Parathyroid adenoma (tissue), 2 donors: ENCODE results near the gene DDX54.

Experiments used
- H2AFZ ChIP-seq: fragments of 300-600 bp; sonication (generic); one replicate; pipeline ENCODE4 v1.7.0; 2017; ENCODE audit warnings: antibody characterized with exemption, mild to moderate bottlenecking
- H3K27ac ChIP-seq: fragments of 300-600 bp; sonication (generic); one replicate; pipeline ENCODE4 v1.7.0; 2017
- H3K27me3 ChIP-seq: fragments of 300-600 bp; sonication (generic); one replicate; pipeline ENCODE4 v1.7.0; 2017; ENCODE audit warnings: low read length; ENCODE audit not compliant: control insufficient read depth, insufficient read depth
- H3K36me3 ChIP-seq: fragments of 300-600 bp; sonication (generic); one replicate; pipeline ENCODE4 v1.7.0; 2017; ENCODE audit warnings: low read length; ENCODE audit not compliant: control insufficient read depth, insufficient read depth
- H3K4me1 ChIP-seq: fragments of 300-600 bp; sonication (generic); one replicate; pipeline ENCODE4 v1.7.0; 2017; ENCODE audit warnings: control low read depth
- H3K4me2 ChIP-seq: fragments of 300-600 bp; sonication (generic); one replicate; pipeline ENCODE4 v1.7.0; 2017; ENCODE audit warnings: low read length
- H3K4me3 ChIP-seq: fragments of 300-600 bp; sonication (generic); one replicate; pipeline ENCODE4 v1.7.0; 2017; ENCODE audit warnings: low read depth, low read length
- H3K79me2 ChIP-seq: fragments of 300-600 bp; sonication (generic); one replicate; pipeline ENCODE4 v1.7.0; 2017; ENCODE audit warnings: control low read depth
- H3K9ac ChIP-seq: fragments of 300-600 bp; sonication (generic); one replicate; pipeline ENCODE4 v1.7.0; 2017; ENCODE audit warnings: mild to moderate bottlenecking
- H3K9me3 ChIP-seq: fragments of 300-600 bp; sonication (generic); one replicate; pipeline ENCODE4 v1.7.0; 2017; ENCODE audit warnings: low read length; ENCODE audit not compliant: control insufficient read depth
- CTCF ChIP-seq: fragments of 300-600 bp; sonication (generic); IDR thresholded peaks from one replicate; pipeline ENCODE4 v1.7.0; 2017; ENCODE audit warnings: antibody characterized with exemption, mild to moderate bottlenecking
- donor health status: primary hyperparathyroidism.

The DDX54 gene

GRCh38 chr12:113134071-113134470 is 51.2 kb downstream of the DDX54 start:
- Histone ChIP-seq H3K9me3 (no peaks in the 10 kb centered on the region), H2AFZ (no peak overlapping the region), H3K36me3 (no peaks in the 10 kb centered on the region), H3K79me2 (peaks cover 50% of the 10 kb centered on the region), H3K4me1 (peaks cover 61% of the 10 kb centered on the region), H3K27me3 (no peaks in the 10 kb centered on the region), H3K4me2 (peak overlapping the region; percentile 83), H3K27ac (peak overlapping the region; percentile 96), H3K4me3 (peak overlapping the region; percentile 86), H3K9ac (peak overlapping the region; percentile 54)
- TF ChIP-seq CTCF = no peak

GRCh38 chr12:113133666-113134065 is 51.6 kb downstream of the DDX54 start:
- no peak for TF ChIP-seq CTCF
- peak overlapping the region; percentile 54 for H3K9ac ChIP-seq

GRCh38 chr12:113133036-113133435 is 52.2 kb downstream of the DDX54 start:
- Histone ChIP-seq H3K27me3 (no peaks in the 10 kb centered on the region), H3K27ac (peak overlapping the region; percentile 96)

More at GRCh38 chr12:113133666-113134065, 51.6 kb downstream of the DDX54 start:
- Histone ChIP-seq H3K36me3 (no peaks in the 10 kb centered on the region), H3K4me3 (peak overlapping the region; percentile 86), H2AFZ (no peak overlapping the region), H3K27me3 (no peaks in the 10 kb centered on the region), H3K27ac (peak overlapping the region; percentile 96), H3K79me2 (peaks cover 54% of the 10 kb centered on the region), H3K4me1 (peaks cover 62% of the 10 kb centered on the region), H3K4me2 (peak overlapping the region; percentile 83), H3K9me3 (no peaks in the 10 kb centered on the region)

GRCh38 chr12:113131556-113131955 is 53.7 kb downstream of the DDX54 start:
- no peaks in the 10 kb centered on the region for H3K9me3 ChIP-seq
- H3K4me2 ChIP-seq = peak overlapping the region; percentile 40
- H3K27ac ChIP-seq = peak overlapping the region; percentile 96
- H3K27me3 ChIP-seq = no peaks in the 10 kb centered on the region
- peaks cover 51% of the 10 kb centered on the region for H3K4me1 ChIP-seq
- no peak for TF ChIP-seq CTCF
- peaks cover 58% of the 10 kb centered on the region for H3K79me2 ChIP-seq
- H2AFZ ChIP-seq = no peak overlapping the region
- no peak overlapping the region for H3K9ac ChIP-seq
- H3K36me3 ChIP-seq = no peaks in the 10 kb centered on the region
- no peak overlapping the region for H3K4me3 ChIP-seq

More at GRCh38 chr12:113133036-113133435, 52.2 kb downstream of the DDX54 start:
- peaks cover 62% of the 10 kb centered on the region for H3K4me1 ChIP-seq
- H3K9ac ChIP-seq = no peak overlapping the region
- H3K4me3 ChIP-seq = peak overlapping the region; percentile 86
- no peaks in the 10 kb centered on the region for H3K36me3 ChIP-seq
- no peak for TF ChIP-seq CTCF
- no peak overlapping the region for H2AFZ ChIP-seq
- H3K9me3 ChIP-seq = no peaks in the 10 kb centered on the region
- H3K79me2 ChIP-seq = peaks cover 58% of the 10 kb centered on the region
- peak overlapping the region; percentile 83 for H3K4me2 ChIP-seq

GRCh38 chr12:113130457-113131135 is 54.7 kb downstream of the DDX54 start:
- H3K9me3 ChIP-seq = no peaks in the 10 kb centered on the region
- H3K27me3 ChIP-seq = no peaks in the 10 kb centered on the region
- peak; percentile 68 for TF ChIP-seq CTCF
- no peaks in the 10 kb centered on the region for H3K36me3 ChIP-seq
- H3K4me1 ChIP-seq = peaks cover 43% of the 10 kb centered on the region
- H3K4me3 ChIP-seq = peak overlapping the region; percentile 49
- H3K4me2 ChIP-seq = peak overlapping the region; percentile 78
- H3K27ac ChIP-seq = peak overlapping the region; percentile 96
- H3K9ac ChIP-seq = no peak overlapping the region
- peaks cover 58% of the 10 kb centered on the region for H3K79me2 ChIP-seq
- peak overlapping the region; percentile 16 for H2AFZ ChIP-seq
